ENCODE measurements around the gene TMEM156. TPM values are rescaled to one million over a fixed set of nuclear protein-coding genes. Genes with fewer than 3 reads are reported as not detected.
"Not testable (repeated sequence)": the region's sequence is repeated elsewhere in the genome, so short reads cannot be mapped to it uniquely, and the experiment has no call there.

The TMEM156 gene
- polyA plus RNA-seq, 3 donors, result 0.25 to 0.28 TPM; not detected in 1

DNA sequence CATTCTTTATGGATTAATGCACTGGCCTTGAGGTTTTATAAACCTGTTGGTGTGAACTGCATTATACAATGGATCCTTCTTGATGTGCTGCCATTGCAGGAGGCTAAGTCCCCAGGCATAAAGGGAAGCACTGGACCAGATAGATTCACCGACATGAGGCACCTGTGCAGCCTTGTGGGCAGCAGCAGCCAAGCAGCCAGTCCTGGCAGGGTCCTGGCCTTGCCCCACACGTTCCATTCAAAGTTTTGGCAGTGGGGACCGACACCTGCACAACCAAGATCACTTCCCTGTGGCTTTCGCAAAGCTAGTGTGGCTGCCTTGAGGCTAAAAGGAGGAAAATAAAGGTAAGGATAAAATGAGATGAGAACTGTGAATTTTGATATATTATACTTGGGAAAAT lies 53.1 kb downstream of the TMEM156 start:
- WGBS, 3 donors, result 72 to 89% (median 86%) methylated on average over 4 of the region's 4 CpGs
- H3K27ac ChIP-seq (ENCODE audit: low read depth, low read length), result no peak overlapping the region

DNA sequence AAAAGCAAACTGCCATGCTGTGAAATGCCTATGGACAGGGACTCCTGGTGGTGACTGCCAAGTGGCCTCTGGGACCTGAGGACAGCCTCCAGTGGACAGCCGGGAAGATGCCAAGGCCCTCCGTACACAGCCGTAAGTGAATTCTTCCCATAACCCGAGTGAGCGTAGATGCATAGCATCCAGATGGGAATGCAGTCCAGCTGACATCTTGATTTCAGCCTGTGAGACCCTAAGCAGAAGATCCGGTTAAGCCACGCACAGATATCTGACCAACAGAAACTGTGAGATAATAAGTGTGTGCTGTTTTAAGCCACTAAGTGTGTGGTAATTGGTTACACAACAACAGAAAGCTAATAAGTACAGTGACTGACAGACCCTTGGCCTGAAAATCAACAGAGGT lies 55.9 kb downstream of the TMEM156 start:
- H3K27ac ChIP-seq (ENCODE audit: low read depth, low read length), result no peak overlapping the region
- 82 to 95% (median 89%) methylated on average over 7 of the region's 7 CpGs for WGBS, 3 donors

DNA sequence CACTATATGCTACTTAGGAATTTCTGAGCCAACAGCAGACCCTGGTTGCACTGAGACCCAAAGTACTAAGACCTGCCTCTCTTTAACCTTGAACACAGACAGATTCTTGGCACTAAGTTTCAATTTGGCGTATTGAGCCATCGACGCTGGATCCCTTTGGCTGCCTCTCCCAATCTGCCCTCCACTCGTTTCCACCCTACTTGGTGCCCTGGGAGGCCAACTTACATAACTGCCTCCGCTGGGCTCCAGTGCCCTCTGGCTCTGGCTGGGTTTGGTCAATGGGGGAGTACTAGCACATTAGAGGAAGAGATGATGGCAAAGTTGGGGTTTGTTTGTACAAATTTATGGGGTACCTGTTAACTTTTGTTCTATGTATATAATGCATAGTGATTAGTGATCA lies 63.5 kb downstream of the TMEM156 start:
- H3K27ac ChIP-seq (ENCODE audit: low read depth, low read length), result no peak overlapping the region
- 39 to 89% (median 88%) methylated on average over 5 of the region's 5 CpGs for WGBS, 3 donors

DNA sequence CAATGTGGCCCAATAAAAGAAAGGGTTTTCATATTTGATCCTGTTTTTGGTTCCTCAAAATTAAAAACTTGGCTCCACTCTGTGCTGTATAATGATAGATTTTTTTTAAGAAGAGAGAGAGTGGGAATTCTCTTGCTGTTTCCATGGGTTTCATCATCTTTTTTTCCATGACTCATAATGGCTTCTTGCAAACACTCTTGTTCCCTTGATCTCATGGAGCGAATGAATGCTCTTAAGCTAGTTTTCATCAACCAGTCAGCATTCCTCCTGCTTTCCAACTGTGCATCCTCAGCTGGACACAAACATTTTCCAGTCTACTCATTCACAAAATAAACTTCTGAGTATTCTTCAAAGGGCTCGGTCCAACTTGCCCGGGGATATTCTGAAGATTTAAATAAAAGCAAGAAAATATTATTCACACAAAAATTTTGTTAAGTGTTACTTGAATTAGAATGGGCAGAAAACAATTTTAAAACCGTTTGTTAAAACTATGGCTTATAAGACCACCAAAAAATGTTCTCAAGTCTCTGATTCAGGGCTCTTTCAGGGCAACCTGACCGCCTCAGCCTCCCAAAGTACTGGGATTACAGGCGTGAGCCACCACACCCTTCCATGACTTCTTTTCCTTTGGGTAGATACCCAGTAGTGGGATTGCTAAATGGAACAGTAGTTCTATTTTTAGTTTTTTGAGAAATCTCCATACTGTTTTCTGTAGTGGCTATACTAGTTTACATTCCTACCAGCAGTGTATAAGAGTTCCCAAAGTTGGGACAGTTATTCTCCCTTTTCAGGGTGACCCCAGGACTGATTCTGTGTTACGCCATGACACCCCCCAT lies 64.7 kb downstream of the TMEM156 start:
- whole genome bisulfite sequencing, 3 donors, result 81 to 89% (median 83%) methylated on average over 7 of the region's 7 CpGs
- no peak overlapping the region for H3K27ac ChIP-seq (ENCODE audit: low read depth, low read length)

DNA sequence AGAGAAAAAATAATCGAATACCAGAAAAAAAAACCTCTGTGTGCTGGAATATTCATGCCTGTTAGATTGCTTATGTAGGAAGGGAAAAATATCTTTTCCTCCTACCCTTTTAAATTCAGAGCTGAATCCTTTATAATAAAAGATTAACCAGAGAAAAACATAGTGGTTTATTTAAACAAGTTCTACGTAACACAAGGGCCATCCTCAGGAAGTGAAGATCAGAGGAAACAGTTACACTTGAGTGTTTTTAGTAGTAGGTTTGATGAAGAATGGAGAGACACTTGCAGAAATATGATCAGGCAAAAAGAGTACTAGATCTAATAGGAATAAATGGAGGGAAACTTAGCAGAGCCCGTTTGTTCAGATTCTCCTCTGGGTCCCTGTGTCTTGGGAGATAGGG lies 66.3 kb downstream of the TMEM156 start:
- H3K27ac ChIP-seq (ENCODE audit: low read depth, low read length), result no peak overlapping the region
- 75 to 90% (median 80%) methylated on average over 3 of the region's 3 CpGs for WGBS, 3 donors

DNA sequence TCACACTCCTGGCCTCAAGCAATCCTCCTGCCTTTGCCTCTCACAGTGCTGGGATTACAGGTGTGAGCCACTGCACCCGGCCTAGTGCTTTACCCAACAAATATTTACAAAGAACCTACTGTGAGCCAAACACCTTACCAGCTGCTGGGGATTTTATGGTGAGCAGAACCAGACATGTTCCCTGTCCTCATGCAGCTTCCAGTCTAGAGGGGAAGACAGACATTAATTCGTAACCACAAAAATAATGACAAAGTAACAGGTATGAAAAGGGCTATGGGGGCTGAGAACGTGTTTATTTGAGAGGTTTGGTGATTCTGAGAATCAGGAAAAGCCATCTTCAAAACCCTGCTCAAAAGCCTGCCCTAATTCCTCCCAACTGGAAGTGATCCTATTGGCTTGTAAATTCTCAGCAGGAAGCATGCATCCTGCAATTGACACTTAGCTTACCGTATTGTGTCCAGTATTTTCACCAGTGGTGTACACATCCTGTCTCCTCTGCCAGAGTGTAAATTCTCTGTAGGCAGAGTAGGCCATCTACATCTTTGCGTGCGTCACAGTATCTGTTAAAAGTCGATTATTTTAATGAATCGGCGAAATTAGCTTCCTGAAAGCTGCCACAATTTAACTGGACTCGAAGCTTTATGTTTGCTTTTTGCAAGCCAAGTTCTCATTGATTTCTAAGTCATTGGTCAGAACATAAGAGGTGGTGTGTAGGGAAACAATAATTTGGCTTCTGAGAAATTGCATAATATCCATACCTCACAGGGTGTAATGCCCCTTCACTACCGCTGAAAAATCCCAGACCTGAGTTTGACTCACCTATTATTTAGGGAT lies 67.0 kb downstream of the TMEM156 start:
- WGBS, 3 donors, result 72 to 90% (median 84%) methylated on average over 11 of the region's 11 CpGs
- H3K27ac ChIP-seq (ENCODE audit: low read depth, low read length), result no peak overlapping the region

DNA sequence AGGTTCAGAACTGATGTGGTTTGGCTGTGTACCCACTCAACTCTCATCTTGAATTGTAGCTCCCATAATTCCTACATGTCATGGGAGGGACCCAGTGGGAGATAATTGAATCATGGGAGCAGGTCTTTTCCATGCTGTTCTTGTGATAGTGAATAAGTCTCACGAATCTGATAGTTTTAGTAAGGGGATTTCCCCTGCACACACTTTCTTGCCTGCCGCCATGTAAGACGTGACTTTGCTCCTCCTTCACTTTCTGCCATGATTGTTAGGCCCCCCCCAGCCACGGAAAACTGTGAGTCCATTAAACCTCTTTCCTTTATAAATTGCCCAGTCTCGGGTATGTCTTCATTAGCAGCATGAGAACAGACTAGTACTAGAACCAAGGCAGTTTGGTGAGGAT lies 73.0 kb downstream of the TMEM156 start:
- 87 to 95% (median 91%) methylated on average over 5 of the region's 5 CpGs for WGBS, 3 donors
- not testable (repeated sequence) for H3K27ac ChIP-seq (ENCODE audit: low read depth, low read length)

DNA sequence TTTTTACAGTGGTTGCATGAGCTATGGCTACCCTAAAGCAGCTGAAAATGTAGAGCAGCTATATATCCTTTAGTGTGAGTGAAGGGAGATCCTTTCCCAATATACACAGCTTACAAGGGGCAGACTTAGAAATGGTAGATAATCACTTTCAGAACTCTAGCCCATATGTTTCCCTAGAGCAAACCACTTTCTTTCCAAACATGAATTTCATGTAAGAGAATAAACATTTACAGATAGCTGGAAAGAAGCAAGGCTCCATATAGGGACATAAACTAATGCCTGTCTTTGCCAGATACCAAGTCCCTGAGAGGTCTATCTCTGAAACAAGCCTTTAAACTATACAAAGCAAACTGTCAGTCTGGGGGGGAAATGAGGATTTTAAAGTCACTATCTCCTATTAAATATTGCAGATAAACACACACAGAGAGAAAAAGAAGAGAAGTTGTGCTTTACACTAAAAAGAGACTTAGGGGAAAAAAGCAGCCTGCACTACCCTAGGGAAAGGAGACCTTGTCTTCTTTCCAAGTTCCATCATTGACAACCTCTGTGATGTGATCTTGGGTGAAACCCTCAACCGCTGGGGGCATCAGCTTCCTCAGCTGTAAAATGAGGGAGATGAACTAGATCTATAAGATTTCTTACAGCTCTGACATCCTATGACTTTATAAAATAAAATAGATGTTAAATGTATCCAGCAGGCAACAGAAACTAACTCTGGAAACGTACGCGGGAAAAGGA lies 73.6 kb downstream of the TMEM156 start:
- H3K27ac ChIP-seq (ENCODE audit: low read depth, low read length), result no peak overlapping the region
- 83 to 93% (median 83%) methylated on average over 4 of the region's 4 CpGs for WGBS, 3 donors

DNA sequence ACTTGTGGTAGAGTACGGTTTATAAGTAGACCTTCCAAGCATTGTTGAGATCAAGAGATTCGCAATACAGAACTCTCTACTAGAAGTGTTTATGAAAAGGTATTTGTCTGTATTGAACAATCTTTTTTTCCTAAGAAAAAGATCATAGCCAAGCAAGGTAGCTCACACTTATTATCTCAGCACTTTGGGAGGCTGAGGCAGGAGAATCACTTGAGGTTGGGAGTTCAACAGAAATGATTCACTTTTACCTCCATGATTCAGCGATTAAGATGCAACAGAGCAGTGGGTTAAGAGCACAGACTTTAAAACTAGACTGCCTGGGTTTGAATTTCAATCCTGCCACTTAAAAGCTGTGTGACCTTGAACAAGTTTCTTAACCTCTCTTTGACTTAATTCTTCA lies 74.3 kb downstream of the TMEM156 start:
- 96% methylated on average over 3 of the region's 3 CpGs for WGBS, 3 donors

DNA sequence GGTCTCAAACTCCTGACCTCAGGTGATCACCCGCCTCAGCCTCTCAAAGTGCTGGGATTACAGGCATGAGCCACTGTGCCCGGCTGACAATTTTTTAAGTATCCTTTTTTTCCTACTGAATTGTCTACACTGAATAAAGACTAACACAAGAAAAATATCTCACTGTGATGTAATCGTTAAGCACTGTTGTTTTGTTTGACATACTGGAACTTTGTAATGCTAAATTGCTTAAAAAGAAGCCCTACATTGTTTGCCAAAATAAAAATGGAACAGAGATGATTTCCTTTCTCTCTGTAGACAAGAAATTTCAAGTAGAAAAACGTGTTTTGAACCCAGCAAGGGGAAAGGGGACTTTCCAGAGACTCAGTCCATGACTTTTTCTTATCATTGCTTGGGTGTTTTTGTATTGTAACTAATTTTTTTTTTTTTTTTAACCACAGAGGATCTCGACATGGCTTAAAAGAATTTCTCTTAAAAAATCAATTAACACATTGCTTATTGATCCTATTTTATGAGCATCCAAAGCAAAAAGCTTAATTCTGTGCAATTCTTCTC lies 74.9 kb downstream of the TMEM156 start:
- no peak overlapping the region for H3K27ac ChIP-seq (ENCODE audit: low read depth, low read length)
- 45 to 54% (median 49%) methylated on average over 5 of the region's 5 CpGs for WGBS, 3 donors

More for the DNA sequence above, 74.3 kb downstream of the TMEM156 start:
- H3K27ac ChIP-seq (ENCODE audit: low read depth, low read length), result no peak overlapping the region

DNA sequence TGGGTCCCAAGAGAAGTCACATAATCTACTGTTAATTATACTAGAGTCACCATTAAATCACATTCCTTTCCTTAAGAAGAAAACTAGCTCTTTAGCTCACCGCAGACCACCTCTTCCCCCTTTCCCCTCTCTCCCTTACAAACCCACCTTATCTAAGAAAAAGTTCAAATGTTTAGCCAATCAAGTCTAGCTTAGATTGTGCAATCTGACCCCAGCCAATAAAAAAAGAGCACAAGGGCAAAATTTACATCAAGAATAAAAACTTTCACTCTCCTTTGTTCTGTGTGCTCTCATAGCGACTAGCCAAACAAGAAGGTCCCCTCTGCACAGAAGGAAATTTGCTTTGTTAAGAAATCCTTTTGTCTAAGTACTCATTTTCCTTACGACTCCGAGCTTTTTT lies 76.3 kb downstream of the TMEM156 start:
- WGBS, 3 donors, result 86 to 95% (median 87%) methylated on average over 4 of the region's 4 CpGs
- H3K27ac ChIP-seq (ENCODE audit: low read depth, low read length), result no peak overlapping the region

DNA sequence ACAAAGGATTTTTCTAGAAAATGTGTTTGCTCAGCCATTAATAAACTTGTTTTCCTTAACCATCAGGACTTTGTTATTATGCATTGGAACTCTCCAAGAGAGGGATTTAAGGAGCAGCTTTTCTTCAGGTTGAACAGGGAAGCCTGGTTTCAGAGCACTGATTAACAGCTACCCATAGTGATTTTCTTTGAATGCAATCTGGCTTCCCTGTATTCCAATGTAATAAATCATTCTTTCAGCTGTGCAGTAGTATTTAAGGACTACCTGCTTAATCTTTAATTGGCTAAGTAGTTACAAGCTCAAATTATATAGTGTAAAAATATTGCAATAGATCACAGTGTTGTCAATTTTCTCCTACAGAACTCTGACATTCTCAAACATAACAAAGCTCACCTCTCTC lies 77.5 kb downstream of the TMEM156 start:
- H3K27ac ChIP-seq (ENCODE audit: low read depth, low read length), result no peak overlapping the region

DNA sequence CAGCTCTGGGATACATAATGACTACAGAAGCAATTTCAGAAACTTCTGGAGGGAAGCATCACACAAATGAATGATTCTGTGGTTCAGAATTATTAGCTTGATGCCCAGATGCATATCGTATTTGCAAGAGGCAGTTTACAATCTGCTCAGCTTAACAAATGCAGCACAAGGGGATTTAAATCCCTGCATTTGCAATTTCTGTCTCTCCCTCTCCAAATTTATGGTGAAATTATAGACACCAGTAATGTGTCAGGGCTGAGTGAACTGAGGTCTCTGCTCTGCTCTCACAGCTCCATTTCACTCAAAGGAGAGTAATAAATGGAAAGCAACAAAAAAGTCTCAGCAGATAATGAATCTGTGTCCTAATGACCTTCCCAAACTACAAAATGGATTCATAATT lies 80.2 kb downstream of the TMEM156 start:
- 0 to 77% (median 41%) methylated on average over 1 of the region's 1 CpG for WGBS, 3 donors
- no peak overlapping the region for H3K27ac ChIP-seq (ENCODE audit: low read depth, low read length)

DNA sequence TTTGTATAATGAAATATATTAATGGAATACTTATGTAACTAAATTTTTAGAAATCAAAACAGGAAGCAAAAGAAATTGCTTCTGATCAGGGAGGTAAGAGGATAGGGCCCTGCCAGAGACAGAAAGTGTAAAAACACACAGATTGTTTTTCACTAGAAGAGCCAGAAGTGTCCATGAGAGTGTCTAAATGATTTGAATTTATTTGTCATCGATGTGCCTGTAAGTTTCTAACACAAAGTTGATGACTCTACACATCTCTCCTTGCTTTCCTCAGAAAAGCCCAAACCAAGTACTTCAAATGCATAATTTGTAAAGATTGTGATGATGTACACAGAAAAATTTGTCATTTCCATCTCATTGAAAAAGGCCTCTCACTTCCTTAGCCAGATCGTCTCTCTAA lies 80.6 kb downstream of the TMEM156 start:
- no peak overlapping the region for H3K27ac ChIP-seq (ENCODE audit: low read depth, low read length)
- 63 to 76% (median 70%) methylated on average over 2 of the region's 2 CpGs for WGBS, 3 donors

DNA sequence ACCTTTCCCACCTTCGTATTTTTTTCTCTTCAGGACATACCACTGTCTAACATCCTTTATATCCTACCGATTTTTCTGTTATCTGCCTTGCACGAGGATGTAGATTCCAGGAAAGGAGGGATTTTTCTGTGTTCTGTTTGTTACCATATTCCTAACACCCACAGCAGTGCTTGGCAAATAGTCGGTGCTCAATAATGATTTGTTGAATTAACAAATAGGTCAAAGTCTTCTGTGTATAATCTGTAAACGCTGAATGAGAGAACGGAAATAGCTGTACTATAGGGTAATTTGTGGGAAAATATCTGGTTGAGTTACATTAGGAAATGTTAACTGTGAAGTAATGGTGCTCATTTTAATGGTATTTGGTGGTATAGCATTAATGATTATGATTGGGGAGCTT lies 81.5 kb downstream of the TMEM156 start:
- WGBS, 3 donors, result 36 to 67% (median 63%) methylated on average over 6 of the region's 6 CpGs

DNA sequence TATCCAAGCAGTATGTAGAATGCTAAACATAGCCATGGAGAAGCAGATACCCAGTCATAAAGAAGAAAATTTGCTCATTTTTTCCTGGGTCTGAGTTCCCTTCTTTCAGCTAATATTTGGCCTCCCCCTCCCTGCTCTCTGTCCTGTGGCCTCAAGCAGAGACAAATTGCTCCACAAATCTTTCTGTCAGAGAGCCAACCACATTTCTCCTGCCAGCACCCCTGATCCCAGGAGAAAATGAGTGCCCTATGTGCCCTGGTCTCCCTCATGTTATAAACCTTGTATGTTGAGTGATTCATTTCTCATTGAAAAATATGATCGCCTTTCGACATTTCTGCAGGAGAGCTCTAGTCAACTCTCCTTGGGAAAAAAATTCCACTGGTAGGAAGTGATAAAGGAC lies 82.0 kb downstream of the TMEM156 start:
- 79 to 85% (median 81%) methylated on average over 2 of the region's 2 CpGs for WGBS, 3 donors
- H3K27ac ChIP-seq (ENCODE audit: low read depth, low read length), result no peak overlapping the region

More for the DNA sequence above, 81.5 kb downstream of the TMEM156 start:
- no peak overlapping the region for H3K27ac ChIP-seq (ENCODE audit: low read depth, low read length)

DNA sequence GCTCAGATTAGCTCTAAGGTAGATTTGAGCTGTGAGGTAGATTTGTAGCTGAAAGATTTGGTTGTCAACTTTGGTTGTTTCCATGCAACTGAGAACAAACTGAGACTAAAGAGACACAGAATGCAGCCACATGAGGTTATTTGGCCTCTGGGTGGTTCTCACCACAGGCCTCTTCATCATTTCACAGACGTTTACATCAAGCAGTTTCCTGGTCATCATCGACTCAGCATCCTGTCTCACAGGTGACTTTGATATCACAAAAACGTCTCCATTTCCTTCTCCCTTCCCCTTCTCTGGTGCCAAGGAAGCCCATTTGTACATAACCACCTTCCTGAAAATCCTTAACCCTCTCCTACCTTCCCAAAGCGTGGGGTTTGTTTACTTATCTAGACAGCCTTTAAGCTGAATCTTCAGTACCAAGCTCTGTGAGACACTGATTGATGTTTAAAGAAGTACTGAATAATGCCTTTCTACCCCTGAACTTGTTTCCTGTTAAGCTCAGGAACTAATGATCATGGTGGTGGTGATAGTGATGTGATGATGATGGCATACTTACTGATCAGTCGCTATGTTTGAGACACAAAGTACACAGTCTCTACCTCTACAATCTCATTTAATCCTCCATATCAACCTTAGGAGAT lies 82.7 kb downstream of the TMEM156 start:
- no peak overlapping the region for H3K27ac ChIP-seq (ENCODE audit: low read depth, low read length)
- WGBS, 3 donors, result 40 to 46% (median 40%) methylated on average over 5 of the region's 5 CpGs

DNA sequence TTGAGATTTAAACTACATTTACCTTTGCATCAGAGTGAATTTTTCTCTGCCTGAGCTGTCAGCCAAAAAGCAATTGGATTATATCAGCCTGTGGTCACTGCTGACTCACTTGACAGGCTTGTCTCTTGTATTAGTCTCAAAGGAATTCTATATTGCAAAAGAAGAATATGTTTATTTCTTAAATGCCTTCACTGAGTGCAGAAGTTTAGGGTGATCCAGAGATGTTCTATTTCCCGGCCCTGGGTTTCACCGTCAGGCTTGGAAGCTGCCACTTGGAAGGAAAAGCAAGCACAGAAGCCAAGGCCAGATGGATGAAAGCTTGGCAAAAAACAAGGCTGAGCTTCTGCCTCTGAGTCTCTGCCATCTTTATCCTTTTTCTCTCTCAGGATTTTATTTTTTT lies 83.7 kb downstream of the TMEM156 start:
- WGBS, 3 donors, result 49 to 73% (median 54%) methylated on average over 2 of the region's 2 CpGs
- H3K27ac ChIP-seq (ENCODE audit: low read depth, low read length), result no peak overlapping the region

Measured in adipose tissue (tissue), 3 donors.